ENCODE data around the gene GOLGA6C.
"Not testable (repeated sequence)": the region's sequence is repeated elsewhere in the genome, so short reads cannot be mapped to it uniquely, and the experiment has no call there.

Gene GOLGA6C, protein sequence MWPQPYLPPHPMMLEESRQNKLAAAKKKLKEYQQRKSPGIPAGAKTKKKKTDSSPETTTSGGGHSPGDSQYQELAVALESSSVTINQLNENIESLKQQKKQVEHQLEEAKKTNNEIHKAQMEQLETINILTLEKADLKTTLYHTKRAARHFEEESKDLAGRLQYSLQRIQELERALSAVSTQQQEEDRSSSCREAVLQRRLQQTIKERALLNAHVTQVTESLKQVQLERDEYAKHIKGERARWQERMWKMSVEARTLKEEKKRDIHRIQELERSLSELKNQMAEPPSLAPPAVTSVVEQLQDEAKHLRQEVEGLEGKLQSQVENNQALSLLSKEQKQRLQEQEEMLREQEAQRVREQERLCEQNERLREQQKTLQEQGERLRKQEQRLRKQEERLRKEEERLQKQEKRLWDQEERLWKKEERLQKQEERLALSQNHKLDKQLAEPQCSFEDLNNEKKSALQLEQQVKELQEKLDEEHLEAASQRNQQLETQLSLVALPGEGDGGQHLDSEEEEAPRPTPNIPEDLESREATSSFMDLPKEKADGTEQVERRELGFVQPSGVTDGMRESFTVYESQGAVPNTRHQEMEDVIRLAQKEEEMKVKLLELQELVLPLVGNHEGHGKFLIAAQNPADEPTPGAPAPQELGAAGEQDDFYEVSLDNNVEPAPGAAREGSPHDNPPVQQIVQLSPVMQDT

DNA sequence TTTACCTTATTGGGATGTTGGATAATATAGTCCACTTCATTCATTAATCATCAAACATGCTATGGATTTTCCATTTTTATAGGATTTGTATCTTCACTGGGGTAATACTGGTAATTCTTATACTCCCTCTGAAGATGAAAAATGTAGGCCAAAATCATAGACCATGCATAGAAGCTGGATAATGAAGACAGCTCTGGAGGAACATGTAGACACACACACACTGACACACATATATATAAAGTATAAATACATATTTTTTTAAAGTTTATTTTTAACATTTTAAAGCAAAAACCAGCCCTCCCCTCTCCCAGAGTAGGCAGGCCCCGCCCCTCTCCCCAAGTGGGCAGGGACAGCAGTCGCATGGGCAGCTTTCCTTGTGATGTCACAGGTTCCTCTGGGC lies at the start of gene GOLGA6C:
Gene GOLGA6C, plus strand, starts transcription at position 301 of the 400 bp plus-strand sequence. CDS start 265 bp downstream, outside the sequence.
- not testable (repeated sequence) for DNase-seq

DNA sequence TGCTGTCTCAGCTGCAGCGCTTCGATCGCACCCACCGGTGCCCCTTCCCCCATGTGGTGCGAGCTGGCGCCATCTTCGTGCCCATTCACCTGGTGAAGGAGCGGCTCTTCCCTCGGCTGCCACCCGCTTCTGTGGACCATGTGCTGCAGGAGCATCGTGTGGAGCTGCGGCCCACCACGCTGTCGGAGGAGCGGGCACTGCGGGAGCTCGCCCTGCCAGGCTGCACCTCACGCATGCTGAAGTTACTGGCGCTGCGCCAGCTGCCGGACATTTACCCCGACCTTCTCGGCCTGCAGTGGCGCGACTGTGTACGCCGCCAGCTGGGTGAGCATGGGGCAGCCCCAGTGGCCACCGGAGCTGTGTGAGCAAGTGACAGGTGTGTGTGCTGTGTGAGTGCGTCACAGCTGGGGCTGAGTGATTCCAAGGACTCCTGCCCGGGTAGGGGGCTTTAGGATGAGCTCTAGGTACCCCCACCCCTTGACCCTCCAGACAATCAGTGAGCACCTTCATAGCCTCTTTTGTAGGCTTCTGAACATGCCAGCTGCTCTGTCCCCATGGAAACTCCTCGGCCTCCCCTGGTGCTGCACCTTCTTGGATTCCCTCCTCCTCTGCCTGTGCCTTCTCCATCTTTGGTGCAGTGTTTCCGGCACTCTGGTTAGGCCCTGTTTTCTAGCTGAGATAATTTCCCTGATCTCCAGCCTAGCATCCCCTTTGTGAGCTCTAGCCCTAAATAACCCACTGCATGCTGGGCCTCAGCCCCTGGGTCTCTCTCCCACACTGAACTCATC lies 49.4 kb upstream of the GOLGA6C start:
- no peak for DNase-seq

DNA sequence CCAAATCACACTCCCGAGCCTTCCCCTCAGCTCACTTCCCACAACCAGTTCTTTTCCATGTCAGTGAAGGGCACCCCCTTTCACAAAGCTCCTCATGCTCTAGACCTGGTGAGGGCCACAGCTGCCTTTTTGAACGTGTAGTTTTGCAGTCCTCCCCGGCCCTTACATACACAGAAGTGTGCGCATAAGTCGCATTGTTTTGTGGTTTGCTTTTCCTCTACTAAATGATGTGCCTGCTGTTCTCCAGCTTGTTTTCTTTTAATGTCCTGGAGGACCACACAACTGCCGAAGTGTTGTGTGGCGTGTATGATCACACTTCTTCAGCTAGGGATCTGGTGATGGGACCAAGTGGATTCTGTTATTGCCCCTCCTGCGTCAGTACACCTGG lies 48.9 kb upstream of the GOLGA6C start:
- no peak for DNase-seq

DNA sequence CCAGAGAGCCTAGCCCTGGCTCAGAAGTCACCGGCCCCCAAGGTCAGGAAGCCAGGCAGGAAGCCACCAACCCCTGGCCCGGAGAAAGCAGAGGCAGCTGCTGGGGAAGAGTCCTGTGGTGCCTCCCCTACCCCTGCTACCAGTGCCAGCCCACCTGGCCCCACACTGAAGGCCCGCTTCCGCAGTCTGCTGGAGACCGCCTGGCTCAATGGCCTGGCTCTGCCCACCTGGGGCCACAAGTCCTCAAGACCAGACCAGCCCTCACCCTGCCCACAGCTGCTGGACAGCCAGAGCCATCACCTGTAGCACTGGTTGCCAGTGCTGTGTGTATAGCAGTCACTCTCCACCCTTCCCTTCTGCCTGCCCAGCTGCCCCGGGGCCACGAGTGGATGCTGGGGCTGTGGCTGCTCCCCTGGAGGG lies 47.3 kb upstream of the GOLGA6C start:
- DNase-seq, result no peak

DNA sequence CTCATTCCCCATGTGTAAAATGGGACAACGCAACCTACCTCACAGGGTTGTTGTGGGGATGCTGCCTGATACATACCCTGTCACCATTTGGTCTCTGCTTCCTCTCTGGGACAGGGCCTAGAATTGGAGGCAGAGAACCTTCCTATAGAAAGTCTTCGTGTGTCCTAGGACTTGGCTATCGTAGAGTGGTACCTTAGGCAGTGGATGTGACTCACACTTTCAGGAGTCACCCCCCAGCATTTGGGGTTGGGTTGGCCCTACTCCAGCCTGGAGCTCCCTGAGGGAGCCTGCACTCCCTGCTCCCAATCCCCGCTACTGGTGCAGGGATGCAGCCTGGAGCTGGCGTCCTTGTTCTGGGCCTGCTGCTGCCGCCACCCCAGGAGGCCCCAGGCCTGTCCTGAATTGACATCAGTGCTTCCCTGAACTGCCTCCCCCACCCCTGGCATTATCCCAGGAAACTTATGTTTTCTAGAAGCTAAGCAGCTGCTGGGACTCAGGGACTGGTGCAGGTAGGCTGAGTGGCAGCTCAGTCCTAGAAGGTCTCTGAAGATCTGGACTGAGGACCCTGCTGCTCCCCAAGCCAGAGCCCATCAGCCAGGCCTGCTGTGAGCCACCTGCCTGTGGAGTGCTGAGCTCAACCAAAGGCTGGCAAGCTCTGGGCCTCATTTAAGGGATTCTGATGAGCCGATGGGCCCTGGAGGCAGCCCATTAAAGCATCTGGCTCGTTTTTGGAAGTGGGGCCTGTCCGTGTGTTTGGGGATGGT lies 46.5 kb upstream of the GOLGA6C start:
- no peak for DNase-seq

DNA sequence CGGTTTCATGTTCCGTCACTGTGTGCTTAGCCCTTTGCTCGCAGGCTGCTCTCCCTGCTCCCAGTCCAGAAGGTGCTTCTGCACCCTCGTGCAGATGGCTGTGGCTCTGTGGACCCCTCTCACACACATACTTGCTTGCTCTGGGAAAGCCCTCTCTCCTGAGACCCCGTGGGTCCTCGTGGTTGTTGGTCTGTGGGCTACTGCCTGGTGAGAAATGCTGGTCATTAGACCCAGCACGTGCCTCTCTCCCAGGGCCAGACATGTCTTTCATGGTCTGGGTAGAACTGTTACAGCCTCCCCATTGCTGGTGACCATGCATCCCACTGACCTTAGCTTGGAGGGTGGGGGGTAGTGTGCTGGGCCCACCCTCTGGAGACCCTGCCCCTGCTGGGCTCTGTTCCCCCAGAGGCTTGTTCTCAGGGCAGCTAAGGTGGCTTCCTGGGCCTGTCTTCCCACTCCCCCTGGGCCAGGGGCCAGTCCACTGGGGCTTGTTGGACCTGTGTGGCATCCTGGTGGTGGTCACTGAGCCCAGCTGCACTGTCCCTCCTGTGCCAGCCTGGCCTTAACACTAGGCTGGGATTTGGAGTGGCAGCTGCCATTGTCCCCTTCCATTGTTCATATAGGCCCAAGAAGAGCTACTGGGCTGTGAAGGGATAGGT lies 45.8 kb upstream of the GOLGA6C start:
- DNase-seq, result no peak

DNA sequence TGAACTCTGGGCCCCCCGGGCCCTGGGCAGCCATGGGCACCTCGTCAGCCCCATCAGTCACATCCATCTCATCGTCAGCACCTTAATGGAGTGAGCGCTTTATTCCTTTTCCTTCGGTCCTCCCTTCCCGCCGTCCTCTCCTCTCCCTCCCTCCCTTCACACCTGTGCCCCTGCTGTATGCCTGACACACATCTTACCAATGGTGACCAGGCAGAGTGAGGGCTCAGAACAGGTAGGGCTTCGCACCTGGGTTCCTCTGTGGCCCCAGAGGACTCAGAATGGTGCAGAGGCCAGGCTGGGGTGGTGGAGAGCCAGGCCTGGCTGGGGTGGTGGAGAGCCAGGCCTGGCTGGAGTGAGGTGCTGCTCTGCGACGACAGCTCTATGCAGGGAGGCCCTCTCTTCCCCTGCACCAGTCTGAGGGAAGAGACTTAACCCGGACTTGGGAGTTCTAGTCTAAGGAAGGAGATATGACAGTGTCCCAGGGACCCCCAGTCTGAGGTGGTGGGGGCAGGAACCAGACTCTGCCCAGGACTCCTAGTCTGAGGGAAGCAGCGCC lies 44.8 kb upstream of the GOLGA6C start:
- DNase-seq, result no peak

DNA sequence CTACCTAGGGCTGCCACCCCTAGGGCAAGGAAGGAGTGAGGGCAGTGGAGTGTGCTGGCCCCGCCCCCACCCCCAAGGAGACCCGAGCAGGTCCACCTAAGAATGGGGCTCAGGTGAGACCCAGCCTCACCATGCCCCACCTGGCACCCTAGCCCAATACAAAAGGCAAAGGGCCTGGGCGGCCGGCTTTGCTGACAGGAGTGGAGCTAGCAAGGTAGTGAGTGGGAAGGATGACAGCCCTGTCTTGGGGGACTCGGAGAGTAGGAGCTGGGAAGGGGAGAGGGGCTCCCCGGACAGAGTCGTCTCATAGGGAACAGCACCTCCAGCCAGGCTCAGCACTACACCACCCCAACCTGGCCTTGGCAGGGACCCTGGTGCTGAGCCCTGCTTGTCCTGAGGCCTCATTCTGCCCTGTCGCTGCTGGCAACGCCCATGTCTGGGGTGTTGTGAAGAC lies 44.3 kb upstream of the GOLGA6C start:
- DNase-seq, result no peak

DNA sequence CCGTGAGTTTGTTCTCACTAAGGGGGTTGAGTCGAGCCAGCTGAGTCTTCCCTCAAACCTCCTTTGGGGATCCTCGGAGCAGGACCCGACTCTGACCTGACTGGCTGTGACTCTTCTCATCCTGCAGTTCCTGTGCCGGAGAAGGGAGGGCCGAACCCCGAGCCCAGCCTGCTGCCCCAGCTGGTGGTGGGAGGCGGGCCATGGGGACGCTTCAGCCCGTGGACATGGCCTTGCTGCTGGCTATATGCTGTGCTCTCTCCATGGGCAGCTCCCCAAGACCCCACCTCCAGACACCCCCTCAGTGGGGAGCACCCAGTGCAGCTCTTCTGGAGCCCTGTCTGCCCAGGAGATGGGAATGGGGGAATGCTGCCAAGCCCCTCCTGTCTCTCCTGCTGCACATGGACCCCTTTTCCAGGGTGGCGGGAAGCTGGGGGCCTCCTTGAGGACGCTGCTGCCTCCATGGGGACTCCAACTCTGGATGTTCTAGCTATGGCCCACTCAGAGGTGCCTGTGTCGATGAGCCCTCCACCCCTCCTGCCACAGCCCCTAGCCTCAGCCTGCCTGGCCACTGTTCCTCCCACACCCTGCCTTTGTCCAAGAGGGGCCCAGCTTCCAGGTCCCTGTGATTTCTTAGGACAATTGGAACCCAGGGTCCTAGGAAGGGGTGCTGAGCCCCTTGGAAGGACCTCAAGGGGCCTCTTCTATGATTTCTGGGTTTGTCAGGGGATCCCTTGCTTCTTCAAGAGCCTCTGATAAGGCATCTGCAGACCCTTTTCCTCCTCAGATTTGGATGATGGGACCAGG lies 43.6 kb upstream of the GOLGA6C start:
- no peak for DNase-seq

DNA sequence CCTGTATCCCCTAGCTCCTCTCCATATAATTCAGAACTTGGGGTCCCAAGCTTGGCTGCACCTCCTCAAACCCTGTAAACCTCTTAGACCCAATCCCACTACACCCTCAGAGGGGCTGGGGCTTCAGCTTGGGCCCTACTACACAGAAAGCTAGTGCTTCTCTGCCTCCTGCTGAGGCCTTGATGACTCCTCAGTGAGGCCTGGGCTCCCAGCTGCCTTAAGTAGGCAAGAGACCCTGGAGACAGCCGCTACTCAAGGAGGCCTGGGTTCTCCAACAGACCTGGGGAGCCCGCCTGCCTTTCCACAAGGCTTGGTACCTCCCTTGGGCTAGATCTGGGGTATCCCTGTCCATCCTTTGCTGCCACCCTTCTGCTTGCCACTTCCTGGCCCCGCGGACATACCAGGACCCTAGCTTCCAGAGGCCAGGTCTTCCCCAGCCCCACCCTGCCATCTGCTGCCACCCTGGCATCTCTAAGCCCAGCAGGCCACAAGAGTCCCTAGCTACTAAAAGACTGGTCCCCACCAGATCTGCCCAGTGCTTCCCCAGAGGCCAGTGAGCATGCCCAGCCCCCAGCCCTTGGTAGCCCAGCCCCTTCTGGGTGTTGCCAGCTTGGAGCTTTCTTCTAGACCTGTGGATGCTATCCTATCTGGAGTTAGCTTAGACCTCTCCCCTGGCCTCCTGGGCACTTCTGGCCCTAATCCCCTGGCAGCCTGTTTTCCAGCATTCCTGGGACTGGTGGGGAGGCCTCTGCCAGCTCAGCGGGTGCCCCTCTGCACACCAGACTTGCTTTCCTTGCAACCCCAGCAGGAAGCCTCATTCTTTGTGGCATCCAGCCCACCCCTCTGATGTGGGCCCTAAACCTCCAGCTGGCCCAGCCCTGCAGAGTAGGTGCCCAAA lies 42.8 kb upstream of the GOLGA6C start:
- no peak for DNase-seq

DNA sequence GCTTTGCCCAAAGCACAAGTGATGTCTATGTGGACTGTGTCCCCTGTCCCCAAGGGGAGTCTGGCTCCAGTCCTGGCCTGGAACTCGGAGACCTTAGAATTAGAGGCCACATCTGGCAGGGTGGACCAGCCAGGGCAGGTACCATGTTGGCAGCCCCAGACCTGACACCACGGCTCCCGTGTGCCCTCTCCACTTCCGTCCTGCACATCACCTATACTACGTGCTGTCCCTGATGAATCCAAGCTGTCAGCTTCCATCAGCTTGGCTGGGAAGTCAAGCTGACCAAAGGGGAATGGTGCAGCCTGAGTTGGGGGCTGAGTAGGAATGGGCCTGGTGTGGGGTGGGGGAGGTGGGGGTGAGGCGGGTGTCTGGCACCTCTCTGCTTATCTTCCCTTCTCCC lies 41.1 kb upstream of the GOLGA6C start:
- no peak for DNase-seq

DNA sequence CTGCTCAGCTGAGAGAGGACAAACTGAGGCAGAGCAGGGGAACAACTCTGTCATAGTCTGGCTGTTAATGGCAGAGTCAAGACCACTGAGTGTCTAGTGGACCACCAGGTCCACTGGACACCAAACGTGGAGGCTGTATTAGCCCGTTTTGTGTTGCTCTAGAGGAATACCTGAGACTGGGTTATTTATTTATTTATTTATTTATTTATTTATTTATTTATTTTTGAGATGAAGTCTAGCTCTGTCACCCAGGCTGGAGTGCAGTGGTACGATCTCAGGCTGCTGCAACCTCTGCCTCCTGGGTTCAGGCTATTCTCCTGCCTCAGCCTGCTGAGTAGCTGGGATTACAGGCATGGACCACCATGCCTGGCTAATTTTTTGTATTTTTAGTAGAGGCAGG lies 40.6 kb upstream of the GOLGA6C start:
- not testable (repeated sequence) for DNase-seq

DNA sequence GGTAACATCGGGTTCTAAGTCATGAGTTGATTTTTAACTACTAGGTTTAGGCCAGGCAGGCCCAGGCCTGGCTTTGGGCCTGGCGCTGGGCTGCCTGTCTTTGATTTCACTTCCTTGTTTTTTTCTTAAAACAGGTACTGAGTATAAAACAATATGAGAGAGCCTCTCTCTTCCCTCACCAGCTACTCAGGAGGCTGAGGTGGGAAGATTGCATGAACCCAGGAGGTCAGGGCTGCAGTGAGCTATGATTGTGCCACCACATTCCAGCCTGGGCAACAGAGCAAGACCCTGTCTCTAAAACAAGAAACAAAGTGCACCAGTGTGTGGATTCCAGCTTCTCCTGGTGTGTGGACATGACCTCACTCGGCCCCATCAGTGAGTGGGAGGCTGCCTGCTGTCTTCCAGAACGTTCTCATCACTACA lies 38.6 kb upstream of the GOLGA6C start:
- DNase-seq, result not testable (repeated sequence)

DNA sequence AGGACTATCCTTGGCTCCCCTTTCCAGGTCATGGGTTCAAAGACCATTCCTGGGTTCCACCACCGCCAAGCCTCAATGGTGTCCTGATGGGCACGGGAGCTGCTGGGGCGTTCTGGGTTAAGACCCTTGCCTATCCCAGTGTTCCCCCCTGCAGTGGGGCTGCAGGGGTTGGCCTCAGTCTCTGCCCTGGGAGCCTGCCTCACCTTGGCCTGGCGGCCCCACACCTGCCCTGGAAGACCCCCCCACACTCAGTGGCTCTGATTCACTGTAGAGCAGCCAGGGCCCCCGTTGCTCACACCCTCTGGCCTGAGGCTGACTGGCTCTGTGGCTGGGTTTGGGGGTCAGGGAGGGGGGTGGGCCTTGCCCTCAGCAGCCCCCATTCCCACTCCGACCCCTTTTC lies 34.4 kb upstream of the GOLGA6C start:
- no peak for DNase-seq

DNA sequence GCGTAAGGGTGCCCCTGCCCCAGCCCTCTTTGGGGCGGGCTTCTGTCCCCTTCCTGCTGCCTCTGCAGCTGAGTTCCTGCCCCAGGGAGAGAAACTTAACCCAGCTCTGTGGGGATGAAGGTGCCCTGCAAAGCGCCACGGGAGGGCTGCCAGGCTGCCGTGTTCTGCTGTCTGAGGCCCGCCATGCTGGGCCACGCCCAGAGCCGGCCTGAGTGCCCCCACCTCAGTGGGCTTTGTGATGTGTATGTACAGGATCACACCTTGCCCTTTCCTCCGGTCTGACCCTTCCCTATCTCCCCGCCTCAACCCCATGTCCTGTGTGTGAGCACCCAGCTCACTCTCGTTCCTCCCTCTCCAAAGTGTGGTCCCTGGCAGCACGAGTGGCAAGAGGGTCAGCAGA lies 33.9 kb upstream of the GOLGA6C start:
- no peak for DNase-seq

DNA sequence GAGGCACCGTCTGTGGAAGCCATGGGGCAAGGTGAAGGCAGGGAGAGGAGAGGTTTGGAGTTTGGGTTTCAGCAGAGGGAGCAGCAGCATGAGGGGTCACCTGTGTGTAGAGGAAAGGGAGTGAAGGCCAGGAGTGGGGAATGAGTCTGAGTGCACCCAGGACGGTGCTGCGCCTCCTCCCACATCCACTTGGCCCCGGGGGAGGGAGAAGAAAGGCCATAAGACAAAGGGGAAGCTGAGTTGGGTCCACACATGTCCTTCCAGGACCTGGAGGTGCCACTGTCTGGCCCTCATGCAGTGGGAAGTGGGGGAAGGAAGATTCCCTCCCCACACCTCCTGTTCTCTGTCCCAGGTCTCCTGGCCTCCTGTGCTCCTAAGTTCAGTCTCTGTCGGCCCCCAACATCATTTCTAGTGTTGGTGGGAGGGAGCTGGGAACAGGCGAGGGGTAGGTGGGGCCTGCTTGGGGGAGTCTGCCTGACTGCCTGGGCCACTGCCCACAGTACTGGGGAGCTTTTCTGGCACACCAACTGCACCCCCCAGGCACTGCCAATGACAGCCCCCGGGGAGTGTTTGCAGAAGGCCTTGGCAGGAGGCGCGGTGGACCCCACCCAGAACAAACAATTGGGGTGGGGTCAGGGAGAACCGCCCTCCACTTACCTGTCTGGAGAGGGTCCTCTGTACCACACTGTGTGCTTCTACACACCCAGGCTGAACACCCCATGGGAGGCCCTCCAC lies 32.9 kb upstream of the GOLGA6C start:
- DNase-seq, result not testable (repeated sequence)

DNA sequence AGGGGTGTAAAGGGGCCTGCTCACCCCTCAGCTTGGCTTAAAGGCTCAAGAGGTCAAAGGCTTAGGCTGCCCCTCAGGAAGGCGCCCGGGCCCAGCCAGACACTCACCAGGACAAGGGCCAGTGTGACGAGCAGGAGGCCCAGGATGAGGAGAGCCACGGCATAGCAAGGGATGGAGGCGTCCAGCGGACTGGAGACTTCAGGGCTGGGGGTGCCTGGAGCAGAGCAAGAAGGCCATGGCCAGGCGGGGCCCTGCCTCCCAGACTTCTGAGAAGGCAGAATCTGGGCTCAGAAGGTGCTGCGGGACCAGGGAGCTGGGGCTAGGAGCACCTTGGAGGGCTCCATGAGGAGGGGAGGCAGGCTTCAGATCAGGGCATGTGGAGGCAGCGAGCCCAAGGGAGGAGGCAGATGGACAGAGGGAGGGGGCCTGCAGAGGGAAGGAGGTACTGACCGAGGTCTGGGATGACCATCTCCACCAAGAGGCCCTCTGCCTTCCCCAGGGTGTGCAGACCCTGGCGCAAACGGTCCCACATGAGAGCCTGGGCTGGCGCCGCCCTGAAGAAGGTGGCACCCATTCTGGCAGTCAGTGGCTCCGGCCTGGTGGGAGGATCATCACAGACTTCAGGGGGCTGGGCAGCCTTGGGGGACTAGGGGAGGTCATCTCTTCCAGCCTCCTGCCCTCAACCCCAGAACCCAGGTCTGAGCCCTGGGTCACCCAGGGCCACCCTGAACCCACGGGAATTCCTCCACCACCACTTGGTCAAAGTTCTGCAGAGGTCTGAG lies 32.0 kb upstream of the GOLGA6C start:
- no peak for DNase-seq

DNA sequence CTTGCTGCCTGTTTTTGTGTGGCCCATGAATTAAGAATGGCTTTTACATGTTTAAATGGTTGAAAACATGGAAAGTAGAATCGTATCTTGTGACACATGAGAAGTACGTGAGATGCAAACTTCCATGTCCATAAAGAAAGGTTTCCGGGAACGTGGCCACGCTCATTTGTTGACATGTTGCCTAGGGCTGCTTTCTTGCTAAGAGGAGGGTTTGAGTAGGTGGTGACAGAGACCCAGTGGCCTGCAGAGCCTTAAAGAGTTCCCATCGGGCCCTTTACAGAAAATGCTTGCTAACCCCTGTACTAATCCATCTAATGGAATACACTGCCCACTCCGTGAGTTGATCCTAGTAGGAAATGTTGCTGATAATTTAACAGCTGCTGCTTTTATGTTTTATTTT lies 31.0 kb upstream of the GOLGA6C start:
- DNase-seq, result not testable (repeated sequence)
